Activated B cell treated with CpG ODN at 0.5 μM for 24 hours (primary cell): ENCODE results near the gene SRPK2. TPM values are rescaled to one million over a fixed set of nuclear protein-coding genes. Genes with fewer than 3 reads are reported as not detected.

Experiments used
- ATAC-seq: fragments of 200-7000 bp; cut with Tn5 transposase; one replicate; pipeline ENCODE4 v1.10.0; 2021; ENCODE audit warnings: low read depth, mild to moderate bottlenecking, moderate library complexity
- CTCF ChIA-PET: fragments of 350-600 bp; sonication (Branson Sonifier 250); formaldehyde crosslinking; loops from one replicate; lab custom pipeline; 2021; ENCODE audit warnings: antibody characterized with exemption; lab: Charles Lee
- POLR2A ChIA-PET: fragments of 350-600 bp; sonication (Branson Sonifier 250); formaldehyde crosslinking; loops from one replicate; lab custom pipeline; 2021; ENCODE audit warnings: antibody characterized with exemption; lab: Charles Lee
- DNase-seq: peaks from one replicate; pipeline ENCODE4 v3.0.0; 2022
- H3K27ac Mint-ChIP-seq: one replicate; pipeline ENCODE4 v1.8.0; 2020; ENCODE audit warnings: mixed read lengths
- H3K27me3 Mint-ChIP-seq: one replicate; pipeline ENCODE4 v1.8.0; 2021; ENCODE audit warnings: mixed read lengths
- H3K36me3 Mint-ChIP-seq: one replicate; pipeline ENCODE4 v1.8.0; 2021; ENCODE audit warnings: low read depth, mixed read lengths
- H3K4me1 Mint-ChIP-seq: one replicate; pipeline ENCODE4 v1.8.0; 2021; ENCODE audit warnings: mixed read lengths
- H3K4me3 Mint-ChIP-seq: one replicate; pipeline ENCODE4 v1.8.0; 2020; ENCODE audit warnings: mild to moderate bottlenecking, mixed read lengths
- H3K9me3 Mint-ChIP-seq: one replicate; pipeline ENCODE4 v1.8.0; 2020; ENCODE audit warnings: mixed read lengths
- CTCF ChIP-seq: fragments of 200-600 bp; IDR thresholded peaks from one replicate; pipeline ENCODE4 v1.8.0; 2022; ENCODE audit warnings: antibody characterized with exemption, mild to moderate bottlenecking
- intact Hi-C: fragments of 100-400 bp; cut with micrococcal nuclease; formaldehyde crosslinking; loops from one replicate; pipeline ENCODE4 v1.15.1; 2024
- total RNA-seq: library from RNA; stranded (reverse); gene quantifications from 2 replicates; pipeline ENCODE4 v1.2.3, GENCODE V29; 2022

Gene SRPK2
- total RNA-seq, 1 donor from 2014 or later: 59.2 TPM

- no peak for ATAC-seq
- Mint-ChIP-seq H3K9me3 (peaks cover 3% of the 10 kb centered on the region), H3K27me3 (no peaks in the 10 kb centered on the region), H3K27ac (no peak overlapping the region), H3K4me1 (peaks cover 20% of the 10 kb centered on the region), H3K4me3 (no peak overlapping the region), H3K36me3 (peaks cover 3% of the 10 kb centered on the region)
- intact Hi-C loops: no loop called here
- POLR2A ChIA-PET: no interaction called here
- no peak for TF ChIP-seq CTCF
- no peak for DNase-seq
- CTCF ChIA-PET: no interaction called here
These were observed 165.8 kb downstream of the SRPK2 start for GRCh38 chr7:105222953-105223352.

GRCh38 chr7:105219771-105220160 lies 169.0 kb downstream of the SRPK2 start:
- Mint-ChIP-seq H3K9me3 (no peaks in the 10 kb centered on the region), H3K27ac (no peak overlapping the region), H3K4me1 (peaks cover 37% of the 10 kb centered on the region), H3K27me3 (no peaks in the 10 kb centered on the region), H3K36me3 (peaks cover 3% of the 10 kb centered on the region), H3K4me3 (no peak overlapping the region)
- no peak for TF ChIP-seq CTCF
- ATAC-seq (no peak), DNase-seq (no peak)
- ChIA-PET CTCF (no interaction called here), POLR2A (no interaction called here)
- intact Hi-C loops: no loop called here

GRCh38 chr7:105218939-105219770 lies 169.6 kb downstream of the SRPK2 start:
- DNase-seq (no peak), ATAC-seq (no peak)
- ChIA-PET POLR2A (interaction anchor here (0.5 to 1.1 kb wide), 2 partner anchors 9 to 37 kb away, joined by 3 to 8 read pairs; no protein-coding TSS in a partner anchor), CTCF (no interaction called here)
- Mint-ChIP-seq H3K9me3 (no peaks in the 10 kb centered on the region), H3K36me3 (peaks cover 3% of the 10 kb centered on the region), H3K27ac (no peak overlapping the region), H3K27me3 (no peaks in the 10 kb centered on the region), H3K4me1 (peaks cover 36% of the 10 kb centered on the region), H3K4me3 (no peak overlapping the region)
- TF ChIP-seq CTCF: no peak
- intact Hi-C loops: no loop called here

GRCh38 chr7:105218215-105218614 lies 170.5 kb downstream of the SRPK2 start:
- no peak for TF ChIP-seq CTCF
- H3K27me3 Mint-ChIP-seq: no peaks in the 10 kb centered on the region
- ChIA-PET CTCF (no interaction called here), POLR2A (interaction anchor here (1.1 kb wide), 1 partner anchor 8 kb away, joined by 3 read pairs; no protein-coding TSS in a partner anchor)
- ATAC-seq (no peak), DNase-seq (no peak)
- peaks cover 3% of the 10 kb centered on the region for H3K36me3 Mint-ChIP-seq
- intact Hi-C loops: no loop called here
- no peaks in the 10 kb centered on the region for H3K9me3 Mint-ChIP-seq
- H3K4me3 Mint-ChIP-seq: no peak overlapping the region
- peaks cover 40% of the 10 kb centered on the region for H3K4me1 Mint-ChIP-seq
- H3K27ac Mint-ChIP-seq: no peak overlapping the region

GRCh38 chr7:105216786-105217185 lies 171.9 kb downstream of the SRPK2 start:
- peaks cover 52% of the 10 kb centered on the region for H3K4me1 Mint-ChIP-seq
- H3K4me3 Mint-ChIP-seq: no peak overlapping the region
- no peaks in the 10 kb centered on the region for H3K9me3 Mint-ChIP-seq
- no peak for TF ChIP-seq CTCF
- no peak overlapping the region for H3K27ac Mint-ChIP-seq
- H3K36me3 Mint-ChIP-seq: peaks cover 3% of the 10 kb centered on the region
- no peaks in the 10 kb centered on the region for H3K27me3 Mint-ChIP-seq
- intact Hi-C loops: no loop called here
- ATAC-seq (no peak), DNase-seq (no peak)
- POLR2A ChIA-PET: no interaction called here
- CTCF ChIA-PET: no interaction called here
